AG04450 (cell line): ENCODE results near the gene DOCK4. TPM values are rescaled to one million over a fixed set of nuclear protein-coding genes. Genes with fewer than 3 reads are reported as not detected.

ENCODE experiments used
- CTCF ChIA-PET: fragments of 300-600, 350-600 bp; formaldehyde crosslinking; extraction: SDS; loops from one replicate; lab custom pipeline; 2022; ENCODE audit warnings: antibody characterized with exemption, inconsistent platforms; lab: Charles Lee
- POLR2A ChIA-PET: fragments of 350-600 bp; formaldehyde crosslinking; extraction: SDS; loops from one replicate; lab custom pipeline; 2021; ENCODE audit warnings: antibody characterized with exemption, inconsistent platforms; lab: Yijun Ruan, JAX
- DNase-seq: peaks from one replicate; pipeline ENCODE4 v3.0.0-alpha.2; 2011; ENCODE audit warnings: low read depth, low spot score
- H3K27ac ChIP-seq: one replicate; pipeline ENCODE4 v1.5.1; 2012; ENCODE audit warnings: low read depth, low read length, control low read depth
- H3K27me3 ChIP-seq: one replicate; pipeline ENCODE4 v1.6.0; 2012; ENCODE audit warnings: low read length; ENCODE audit not compliant: control insufficient read depth, insufficient read depth
- H3K4me3 ChIP-seq: 2 replicates; pipeline ENCODE4 v1.5.1; 2011; ENCODE audit warnings: mild to moderate bottlenecking, low read depth, low read length, control low read depth
- H3K9me3 ChIP-seq: 2 replicates; pipeline ENCODE4 v1.5.1; 2012; ENCODE audit warnings: low read length; ENCODE audit not compliant: control insufficient read depth, insufficient read depth
- polyA plus RNA-seq: library from polyadenylated mRNA; depleted of rRNA; stranded (reverse); fragments of >200 nt; gene quantifications from 2 replicates; pipeline ENCODE4 v1.2.3, GENCODE V29; 2011
- TF ChIP-seq, protein P1 (sequence below): IDR thresholded peaks from 2 replicates; pipeline ENCODE4 v1.5.1; 2011; ENCODE audit warnings: low read depth, low read length, control low read depth, inconsistent platforms

Gene DOCK4
- polyA plus RNA-seq, 1 experiment: 12.6 TPM

- TF ChIP-seq, protein P1, sequence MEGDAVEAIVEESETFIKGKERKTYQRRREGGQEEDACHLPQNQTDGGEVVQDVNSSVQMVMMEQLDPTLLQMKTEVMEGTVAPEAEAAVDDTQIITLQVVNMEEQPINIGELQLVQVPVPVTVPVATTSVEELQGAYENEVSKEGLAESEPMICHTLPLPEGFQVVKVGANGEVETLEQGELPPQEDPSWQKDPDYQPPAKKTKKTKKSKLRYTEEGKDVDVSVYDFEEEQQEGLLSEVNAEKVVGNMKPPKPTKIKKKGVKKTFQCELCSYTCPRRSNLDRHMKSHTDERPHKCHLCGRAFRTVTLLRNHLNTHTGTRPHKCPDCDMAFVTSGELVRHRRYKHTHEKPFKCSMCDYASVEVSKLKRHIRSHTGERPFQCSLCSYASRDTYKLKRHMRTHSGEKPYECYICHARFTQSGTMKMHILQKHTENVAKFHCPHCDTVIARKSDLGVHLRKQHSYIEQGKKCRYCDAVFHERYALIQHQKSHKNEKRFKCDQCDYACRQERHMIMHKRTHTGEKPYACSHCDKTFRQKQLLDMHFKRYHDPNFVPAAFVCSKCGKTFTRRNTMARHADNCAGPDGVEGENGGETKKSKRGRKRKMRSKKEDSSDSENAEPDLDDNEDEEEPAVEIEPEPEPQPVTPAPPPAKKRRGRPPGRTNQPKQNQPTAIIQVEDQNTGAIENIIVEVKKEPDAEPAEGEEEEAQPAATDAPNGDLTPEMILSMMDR: no peak
- ChIA-PET CTCF (no interaction called here), POLR2A (no interaction called here)
- DNase-seq: no peak
- H3K4me3 ChIP-seq: no peak overlapping the region
- H3K27me3 ChIP-seq: no peaks in the 10 kb centered on the region
- H3K9me3 ChIP-seq: peaks cover 8% of the 10 kb centered on the region
- H3K27ac ChIP-seq: no peak overlapping the region
Observed at GRCh38 chr7:111727905-111728634, 478.1 kb downstream of the DOCK4 start.

DNA sequence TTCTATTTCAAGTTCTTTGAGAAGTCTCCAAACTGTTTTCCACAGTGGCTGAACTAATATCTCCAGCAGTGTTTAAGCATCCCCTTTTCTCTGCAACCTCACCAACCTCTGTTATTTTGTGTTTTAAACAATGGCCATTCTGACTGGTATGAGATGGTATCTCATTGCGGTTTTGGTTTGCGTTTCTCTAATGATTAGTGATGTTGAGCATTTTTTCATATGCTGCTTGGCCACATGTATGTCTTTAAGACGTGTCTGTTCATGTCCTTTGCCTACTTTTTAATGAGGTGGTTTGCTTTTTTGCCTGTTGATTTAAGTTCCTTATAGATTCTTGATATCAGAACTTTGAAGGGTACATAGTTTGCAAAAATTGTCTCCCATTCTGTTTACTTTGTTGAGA is 487.3 kb downstream of the DOCK4 start:
- ChIA-PET POLR2A (no interaction called here), CTCF (no interaction called here)
- Histone ChIP-seq H3K27ac (no peak overlapping the region), H3K27me3 (no peaks in the 10 kb centered on the region), H3K9me3 (no peaks in the 10 kb centered on the region), H3K4me3 (no peak overlapping the region)
- TF ChIP-seq, protein P1: no peak
- no peak for DNase-seq

GRCh38 chr7:111711426-111712065 is 494.7 kb downstream of the DOCK4 start:
- no peaks in the 10 kb centered on the region for H3K27me3 ChIP-seq
- no peaks in the 10 kb centered on the region for H3K9me3 ChIP-seq
- ChIA-PET CTCF (interaction anchor here (1.3 kb wide), 2 partner anchors 19 to 25 kb away, joined by 3 to 7 read pairs; no protein-coding TSS in a partner anchor), POLR2A (no interaction called here)
- no peak overlapping the region for H3K27ac ChIP-seq
- TF ChIP-seq, protein P1: no peak
- no peak overlapping the region for H3K4me3 ChIP-seq
- DNase-seq: no peak

DNA sequence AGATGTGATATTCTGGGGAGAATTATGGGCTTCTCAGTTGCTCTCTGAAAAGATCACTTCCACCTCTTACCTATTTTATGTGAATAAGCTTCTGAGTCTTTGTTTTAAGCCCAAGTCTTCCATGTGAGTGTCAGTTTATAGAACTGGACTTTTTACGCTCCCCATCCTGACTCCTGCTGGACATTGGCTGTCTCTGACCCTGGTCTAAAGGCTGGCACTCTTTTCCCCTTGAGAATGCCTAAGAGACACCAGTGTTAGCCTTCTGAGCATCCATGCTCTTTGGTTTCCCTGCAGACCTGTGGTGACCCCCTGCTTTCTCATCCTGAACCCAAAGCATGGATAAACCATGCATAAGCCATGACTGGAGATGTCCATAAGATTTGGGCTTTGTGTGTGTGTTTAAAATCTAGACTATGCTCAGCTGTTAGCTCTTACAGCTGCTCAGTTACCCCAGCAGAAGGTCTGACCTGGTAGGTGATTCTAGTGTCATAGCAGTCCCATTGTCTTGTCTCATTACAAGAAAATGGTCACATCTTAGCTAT is 495.3 kb downstream of the DOCK4 start:
- no peak overlapping the region for H3K27ac ChIP-seq
- no peaks in the 10 kb centered on the region for H3K27me3 ChIP-seq
- H3K9me3 ChIP-seq: no peaks in the 10 kb centered on the region; the same call in 1 of the 2 replicates
- ChIA-PET POLR2A (no interaction called here), CTCF (interaction anchor here (1.3 kb wide), 2 partner anchors 20 to 25 kb away, joined by 3 to 7 read pairs; no protein-coding TSS in a partner anchor)
- no peak overlapping the region for H3K4me3 ChIP-seq
- TF ChIP-seq, protein P1: no peak
- no peak for DNase-seq

DNA sequence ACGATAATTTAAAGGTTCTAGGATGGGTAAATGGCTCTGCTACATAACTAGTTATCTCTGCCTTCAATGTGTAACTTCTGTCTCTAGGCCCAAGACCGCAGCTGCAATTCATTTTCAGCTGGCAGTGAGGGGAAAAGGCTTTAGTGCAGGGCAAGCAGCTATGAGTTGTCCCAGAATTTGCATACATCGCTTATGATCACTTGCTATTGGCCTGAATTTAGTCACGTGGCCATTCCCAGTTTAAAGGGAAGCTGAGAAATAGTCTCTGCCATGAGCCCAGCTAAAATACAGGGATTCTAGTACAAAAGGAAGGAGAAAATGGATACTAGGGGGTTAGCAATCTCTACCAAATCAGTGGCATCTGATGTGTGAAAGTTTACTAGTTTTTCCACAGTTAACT is 498.1 kb downstream of the DOCK4 start:
- CTCF ChIA-PET: no interaction called here
- POLR2A ChIA-PET: no interaction called here

More for the DNA sequence above, 498.1 kb downstream of the DOCK4 start:
- Histone ChIP-seq H3K27ac (no peak overlapping the region), H3K27me3 (no peaks in the 10 kb centered on the region), H3K9me3 (no peaks in the 10 kb centered on the region; the same call in 1 of the 2 replicates), H3K4me3 (no peak overlapping the region)
- TF ChIP-seq, protein P1: no peak
- no peak for DNase-seq
